Ovary (tissue), 9 donors: ENCODE data around the gene GPX2. TPM values are rescaled to one million over a fixed set of nuclear protein-coding genes. Genes with fewer than 3 reads are reported as not detected.

Experiments used
- DNase-seq, 5 donors: peaks; one replicate each; pipeline ENCODE4 v3.0.0-alpha.2; 2019 to 2020
- H3K27ac ChIP-seq, 2 donors: fragments of 200-600 bp; one replicate each; pipeline versions ENCODE4 v1.5.1 to v1.8.0; 2019 to 2022
- H3K27me3 ChIP-seq: fragments of 200-600 bp; one replicate; pipeline ENCODE4 v1.8.0; 2022
- H3K36me3 ChIP-seq: fragments of 200-600 bp; sonication (generic); one replicate; pipeline ENCODE4 v1.5.1; 2019
- H3K4me1 ChIP-seq: one replicate; pipeline ENCODE4 v1.8.1; 2013; ENCODE audit warnings: mild to moderate bottlenecking, moderate library complexity; ENCODE audit not compliant: insufficient read depth
- H3K4me3 ChIP-seq: fragments of 200-600 bp; sonication (generic); one replicate; pipeline ENCODE4 v1.5.1; 2017
- H3K9me3 ChIP-seq, 2 donors: fragments of 200-600 bp in 1 of 2; sonication (generic) in 1 of 2; one replicate each; pipeline versions ENCODE4 v1.5.1 to v1.8.1; 2013 to 2019; ENCODE audit warnings: mild to moderate bottlenecking in 1 of 2, moderate library complexity in 1 of 2
- CTCF ChIP-seq, 3 donors: fragments of 450-650 bp in 2 of 3; fragments of 200-600 bp in 1 of 3; IDR thresholded peaks; one replicate each; pipeline versions ENCODE4 v1.5.1 to v1.8.0; 2016 to 2022; ENCODE audit warnings: antibody characterized with exemption in 3 of 3, mild to moderate bottlenecking in 1 of 3
- EP300 ChIP-seq: sonication (generic); formaldehyde crosslinking; IDR thresholded peaks from one replicate; pipeline ENCODE4 v1.6.1; 2017; ENCODE audit warnings: antibody characterized with exemption
- POLR2A ChIP-seq: fragments of 450-650 bp; IDR thresholded peaks from one replicate; pipeline ENCODE4 v1.6.1; 2017; ENCODE audit warnings: antibody characterized with exemption, mild to moderate bottlenecking, moderate library complexity
- WGBS, 3 donors: extraction: QIAGEN DNeasy Blood & Tissue Kit in 1 of 3; methylation state at CpG; one replicate each; pipeline versions ENCODE4 v1.1.5 to v1.1.7; 2013 to 2017; 5-methylcytosine and 5-hydroxymethylcytosine counted together
- intact Hi-C, 4 donors: fragments of 100-400 bp; cut with DNase I; formaldehyde crosslinking; loops; one replicate each; pipeline versions ENCODE4 v1.11.0 to v1.15.1; 2022 to 2023
- polyA plus RNA-seq, 2 donors: library from polyadenylated mRNA; stranded (reverse); fragments of 200-250 nt in 1 of 2; fragments of 350-450 nt in 1 of 2; fragmentation: Illumina TruSeq in 1 of 2; extraction: RNeasy Lipid Tissue Mini Kit (QIAGEN cat#74804) in 1 of 2; gene quantifications; one replicate each; pipeline ENCODE4 v1.2.3, GENCODE V29; 2013 to 2014
- total RNA-seq, 7 donors: library from RNA; depleted of rRNA in 2 of 7; stranded (reverse); fragments of >200 nt in 2 of 7; fragmentation: NEBNext Ultra II Directional in 3 of 7; extraction: Animal tissue kit (Norgen Biotek cat#: 25700) in 3 of 7; gene quantifications; one replicate each; pipeline versions ENCODE4 v1.1.0 to v1.2.4, GENCODE V29; 2016 to 2023
- donor health status: DM: no; HTN: no; CAD: no; lungs with moderate emphysema.
- donor health status: DM: no; HTN: no; CAD: no.
- donor health status: Bipolar disorder and iron deficiency.
- donor health status: DM: yes; HTN: yes; CAD: no.
- donor health status: DM: no; HTN: no; CAD: no.
- donor health status: DM: yes; HTN: yes; CAD: no.

GPX2 gene
- total and polyA plus RNA-seq, 9 donors = 1.00 to 4.8 TPM; not detected in 7

GRCh38 chr14:64953661-64954060, 11.1 kb upstream of the GPX2 start:
- 83 to 93% (median 89%) methylated on average over 6 of the region's 6 CpGs for WGBS, 3 donors
- no peak for DNase-seq
- H3K4me3 ChIP-seq = no peak overlapping the region
- TF ChIP-seq CTCF (IDR thresholded peaks at IDR 0.05) (no peak), POLR2A (no peak), EP300 (no peak)
- no peaks in the 10 kb centered on the region for H3K4me1 ChIP-seq
- H3K36me3 ChIP-seq = no peaks in the 10 kb centered on the region
- H3K9me3 ChIP-seq = no peaks in the 10 kb centered on the region
- no peaks in the 10 kb centered on the region for H3K27me3 ChIP-seq
- H3K27ac ChIP-seq = no peak overlapping the region
- intact Hi-C loops = no loop called here

GRCh38 chr14:64953310-64953654, 10.7 kb upstream of the GPX2 start:
- intact Hi-C loops = no loop called here
- no peak for TF ChIP-seq POLR2A
- no peak for TF ChIP-seq CTCF (IDR thresholded peaks at IDR 0.05)
- TF ChIP-seq EP300 = no peak
- no peak overlapping the region for H3K27ac ChIP-seq
- DNase-seq = no peak
- H3K27me3 ChIP-seq = no peaks in the 10 kb centered on the region
- WGBS, 3 donors = 89 to 92% (median 89%) methylated on average over 8 of the region's 8 CpGs
- no peaks in the 10 kb centered on the region for H3K36me3 ChIP-seq
- H3K9me3 ChIP-seq = no peaks in the 10 kb centered on the region
- no peak overlapping the region for H3K4me3 ChIP-seq
- no peaks in the 10 kb centered on the region for H3K4me1 ChIP-seq

GRCh38 chr14:64952598-64953309, 10.2 kb upstream of the GPX2 start:
- intact Hi-C loops = no loop called here
- WGBS, 3 donors = 65 to 79% (median 72%) methylated on average over 7 of the region's 7 CpGs
- Histone ChIP-seq H3K27me3 (no peaks in the 10 kb centered on the region), H3K4me3 (no peak overlapping the region), H3K36me3 (no peaks in the 10 kb centered on the region), H3K27ac (no peak overlapping the region), H3K4me1 (no peaks in the 10 kb centered on the region), H3K9me3 (no peaks in the 10 kb centered on the region)
- TF ChIP-seq EP300 (no peak), POLR2A (no peak)
- no peak for DNase-seq

- no peaks in the 10 kb centered on the region for H3K9me3 ChIP-seq
- H3K4me3 ChIP-seq = no peak overlapping the region
- TF ChIP-seq EP300 = no peak
- TF ChIP-seq CTCF (IDR thresholded peaks at IDR 0.05) = no peak
- no peak for TF ChIP-seq POLR2A
- intact Hi-C loops = no loop called here
- no peaks in the 10 kb centered on the region for H3K4me1 ChIP-seq
- no peak overlapping the region for H3K27ac ChIP-seq
- no peaks in the 10 kb centered on the region for H3K27me3 ChIP-seq
- no peaks in the 10 kb centered on the region for H3K36me3 ChIP-seq
- no peak for DNase-seq
These were observed 9.2 kb upstream of the GPX2 start for GRCh38 chr14:64951724-64952123.

- H3K4me3 ChIP-seq = no peak overlapping the region
- no peak for DNase-seq
- intact Hi-C loops = no loop called here
- H3K27me3 ChIP-seq = no peaks in the 10 kb centered on the region
- no peaks in the 10 kb centered on the region for H3K4me1 ChIP-seq
- no peak overlapping the region for H3K27ac ChIP-seq
- H3K9me3 ChIP-seq = no peaks in the 10 kb centered on the region
- H3K36me3 ChIP-seq = no peaks in the 10 kb centered on the region
- 93 to 95% (median 94%) methylated on average over 8 of the region's 8 CpGs for WGBS, 3 donors
- TF ChIP-seq POLR2A = no peak
- TF ChIP-seq EP300 = no peak
- no peak for TF ChIP-seq CTCF (IDR thresholded peaks at IDR 0.05)
These were observed 8.7 kb upstream of the GPX2 start for GRCh38 chr14:64951291-64951690.
